ENCODE results near the gene TRIM9.

The TRIM9 gene

DNA sequence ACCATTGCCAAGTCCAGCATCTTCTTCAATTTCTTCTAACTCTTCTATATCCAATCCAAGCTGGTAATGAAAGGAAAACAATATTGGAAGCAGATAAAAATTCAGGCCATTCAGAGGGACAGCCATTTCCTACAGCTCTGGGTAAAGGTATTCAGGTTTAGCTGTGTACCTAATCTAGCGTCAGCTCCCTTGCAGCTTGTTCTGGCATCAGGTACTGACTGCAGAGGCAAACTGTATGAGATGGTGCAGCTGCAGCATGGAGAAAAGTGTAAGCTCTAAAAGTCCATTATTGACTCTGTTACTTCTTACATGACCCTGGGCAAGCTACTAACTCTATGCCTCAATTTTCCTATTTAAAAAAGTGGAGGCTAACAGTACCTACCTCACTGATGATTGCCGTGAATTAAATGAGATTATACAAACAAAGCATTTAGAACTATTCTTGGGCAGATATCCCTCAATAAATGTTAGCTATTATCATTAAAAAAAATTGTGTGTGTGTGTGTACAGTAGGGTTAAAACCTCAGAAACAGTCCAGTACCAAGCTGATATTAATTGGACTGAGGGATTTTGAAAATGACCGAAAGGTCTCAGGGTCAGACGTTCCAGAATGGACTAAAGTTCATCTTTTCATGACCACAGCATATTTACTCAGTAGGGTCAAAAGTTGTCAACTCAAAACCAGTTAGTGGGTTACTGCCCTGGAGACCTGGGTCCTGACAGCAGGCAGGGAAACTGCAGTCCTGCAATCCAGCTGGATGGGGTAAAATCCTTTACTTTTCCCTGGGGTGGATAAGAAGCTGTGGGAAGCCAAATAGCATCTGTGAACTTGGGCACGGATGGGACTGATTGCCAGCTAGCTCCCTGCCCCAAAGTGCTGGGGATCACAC, 159.5 kb downstream of the TRIM9 start:
- DNase-seq (ENCODE audit: low read depth), result no peak

GRCh38 chr14:50932592-50933495, 162.1 kb downstream of the TRIM9 start:
- DNase-seq (ENCODE audit: low read depth), result no peak

GRCh38 chr14:50932156-50932555, 162.7 kb downstream of the TRIM9 start:
- no peak for DNase-seq (ENCODE audit: low read depth)

- no peak for DNase-seq (ENCODE audit: low read depth)
Measured at GRCh38 chr14:50931559-50931958, 163.3 kb downstream of the TRIM9 start.

DNA sequence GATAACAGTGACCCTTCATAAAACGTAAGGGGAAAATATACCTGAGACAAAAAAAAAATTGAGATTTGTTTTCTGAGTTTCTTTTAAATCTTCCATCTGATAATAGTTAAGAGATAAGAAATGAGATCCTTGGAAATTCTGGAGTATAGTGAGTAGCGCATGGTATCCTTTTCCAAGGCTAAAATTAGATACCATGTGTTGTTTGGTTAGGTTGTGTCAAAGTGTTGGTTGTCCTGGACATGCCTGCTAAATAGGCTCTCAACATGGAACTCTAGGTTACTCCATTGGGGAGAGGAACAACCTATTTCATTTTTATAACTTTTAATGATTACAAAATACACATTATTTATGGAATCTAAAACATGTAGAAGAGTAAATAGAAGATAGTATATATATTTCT, 165.4 kb downstream of the TRIM9 start:
- DNase-seq (ENCODE audit: low read depth), result no peak

DNA sequence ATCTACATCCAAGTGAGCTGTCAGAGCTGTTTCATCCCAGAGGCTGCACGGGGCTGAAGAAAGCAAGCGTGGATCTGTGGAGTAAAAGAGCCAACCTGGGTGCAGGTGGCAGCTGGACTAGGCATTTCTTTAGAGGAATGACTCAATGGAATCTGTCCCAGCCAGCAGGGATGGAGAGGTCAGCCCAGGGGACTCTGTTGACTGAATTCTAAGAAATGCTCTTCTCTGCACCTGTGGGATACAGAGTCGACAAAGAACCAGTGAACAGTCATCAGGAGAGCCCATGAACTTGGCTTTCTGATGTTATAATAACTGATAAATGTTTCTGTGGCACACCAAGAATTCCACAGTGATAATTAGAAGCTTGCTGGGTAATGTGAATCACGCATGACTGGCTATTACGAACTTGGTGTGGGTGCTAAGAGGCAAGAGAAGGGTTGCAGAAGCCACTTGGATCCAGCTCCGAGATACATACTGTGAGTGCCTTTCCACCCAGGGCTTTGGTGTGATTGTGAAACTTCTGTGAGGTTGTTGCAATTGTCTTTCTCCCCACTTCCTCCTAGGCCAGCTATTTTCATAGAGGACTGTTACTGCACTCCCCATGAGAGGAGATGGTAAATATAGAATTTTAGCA, 166.8 kb downstream of the TRIM9 start:
- DNase-seq (ENCODE audit: low read depth), result no peak

GRCh38 chr14:50926851-50927386, 168.0 kb downstream of the TRIM9 start:
- DNase-seq (ENCODE audit: low read depth), result no peak

All from stimulated activated CD8-positive, alpha-beta memory T cell treated with anti-CD3 and anti-CD28 coated beads, Interleukin-4, amount 100 ng/mL, for 24 hours (primary cell).